ACC112 (cell line): ENCODE results near the gene PRKCD.

Source experiments
- H2AFZ ChIP-seq: fragments of 200-600 bp; sonication (generic); one replicate; pipeline ENCODE4 v1.6.0; 2017; ENCODE audit warnings: antibody characterized with exemption, low read length; ENCODE audit not compliant: unreplicated experiment
- H3K27ac ChIP-seq: fragments of 200-600 bp; sonication (generic); 2 replicates; pipeline ENCODE4 v1.5.1; 2014; ENCODE audit warnings: low read depth, mild to moderate bottlenecking, antibody characterized with exemption, low read length, moderate library complexity
- H3K27me3 ChIP-seq: fragments of 200-600 bp; sonication (generic); 2 replicates; pipeline ENCODE4 v1.6.1; 2014; ENCODE audit warnings: mild to moderate bottlenecking, antibody characterized with exemption, low read length, moderate library complexity, mixed read lengths; ENCODE audit not compliant: insufficient read depth
- H3K36me3 ChIP-seq: fragments of 200-600 bp; sonication (generic); 2 replicates; pipeline ENCODE4 v1.6.1; 2016; ENCODE audit warnings: mild to moderate bottlenecking, antibody characterized with exemption, low read length, moderate library complexity, mixed read lengths; ENCODE audit not compliant: insufficient read depth
- H3K4me1 ChIP-seq: fragments of 200-600 bp; sonication (generic); one replicate; pipeline ENCODE4 v1.6.1; 2016; ENCODE audit warnings: low read length, mixed read lengths; ENCODE audit not compliant: insufficient read depth, unreplicated experiment, control insufficient read depth
- H3K4me3 ChIP-seq: fragments of 200-600 bp; sonication (generic); 2 replicates; pipeline ENCODE4 v1.5.1; 2014; ENCODE audit warnings: mild to moderate bottlenecking, low read depth, low read length
- H3K79me2 ChIP-seq: fragments of 200-600 bp; sonication (generic); one replicate; pipeline ENCODE4 v1.6.0; 2016; ENCODE audit warnings: low read length; ENCODE audit not compliant: control insufficient read depth, unreplicated experiment, insufficient read depth

Gene PRKCD

DNA sequence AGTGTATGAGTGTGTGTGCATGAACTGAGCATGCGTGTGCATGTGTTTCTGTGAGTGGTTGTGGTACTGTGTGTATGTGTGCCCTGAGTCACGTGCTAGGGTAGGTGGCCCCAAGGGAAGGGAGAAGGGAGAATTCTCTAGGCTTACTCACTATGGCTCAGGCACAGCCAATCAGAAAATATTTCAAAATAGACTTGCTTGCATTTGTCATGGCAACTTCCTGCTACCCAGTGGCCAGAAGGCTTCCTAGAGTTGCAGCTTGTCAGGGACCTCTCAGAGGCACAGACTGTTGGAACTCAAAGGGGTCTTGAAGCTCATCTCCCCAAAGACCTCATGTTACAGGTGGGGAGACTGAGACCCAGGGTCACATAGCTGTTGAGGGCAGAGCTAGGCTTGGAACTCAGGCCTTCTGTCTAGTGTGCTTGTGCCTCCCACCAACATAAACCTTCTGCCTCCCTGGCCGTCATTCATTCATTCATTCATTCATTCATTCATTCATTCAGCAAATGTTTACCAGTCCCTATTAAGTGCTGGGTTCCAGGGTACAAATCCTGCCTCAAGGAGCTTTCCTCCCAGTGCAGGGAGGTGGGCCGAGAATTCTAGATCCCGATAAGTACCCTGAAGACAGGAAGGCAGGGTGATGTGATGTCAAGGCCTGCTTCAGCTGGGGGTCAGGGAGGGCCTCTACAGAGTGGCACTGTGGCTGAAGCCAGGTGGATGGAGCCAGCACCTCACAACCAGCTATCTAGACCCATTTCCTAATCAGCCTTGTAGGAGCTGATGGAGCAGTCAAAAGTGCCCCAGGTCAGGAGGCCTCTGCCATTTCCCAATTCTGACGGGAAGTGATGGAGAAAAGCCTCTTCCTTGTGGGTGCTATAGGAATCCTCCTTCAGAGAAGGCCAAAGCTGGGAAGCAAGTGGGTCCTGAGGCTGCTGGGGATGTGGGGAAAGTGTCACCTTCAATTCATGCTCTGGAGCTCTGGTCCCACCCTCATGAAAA lies 19.9 kb upstream of the PRKCD start:
- Histone ChIP-seq H2AFZ (peak overlapping the region; percentile 30), H3K27me3 (no peaks in the 10 kb centered on the region), H3K79me2 (no peaks in the 10 kb centered on the region), H3K4me1 (peaks cover 18% of the 10 kb centered on the region), H3K27ac (no peak overlapping the region), H3K4me3 (no peak overlapping the region), H3K36me3 (no peaks in the 10 kb centered on the region)

- no peak overlapping the region for H3K27ac ChIP-seq
Measured at GRCh38 chr3:53142986-53143385, 18.0 kb upstream of the PRKCD start.

DNA sequence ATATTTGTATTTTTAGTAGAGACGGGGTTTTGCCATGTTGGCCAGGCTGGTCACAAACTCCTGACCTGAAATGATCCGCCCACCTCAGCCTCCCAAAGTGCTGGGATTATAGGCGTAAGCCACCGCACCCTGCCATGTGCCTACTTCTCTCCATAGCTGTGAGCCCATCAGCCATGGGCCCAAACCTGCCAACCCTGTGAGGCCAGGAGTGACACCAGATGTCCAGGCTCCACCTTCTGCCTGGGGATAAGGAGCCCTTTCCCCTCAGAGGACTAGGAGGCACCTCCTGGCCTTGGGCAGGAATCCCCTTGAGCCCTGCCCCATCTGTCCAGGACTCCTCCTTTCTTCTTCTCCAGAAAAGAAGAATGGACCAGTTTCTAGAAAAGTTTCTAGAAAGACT lies 16.6 kb upstream of the PRKCD start:
- Histone ChIP-seq H2AFZ (no peak overlapping the region), H3K36me3 (no peaks in the 10 kb centered on the region), H3K79me2 (no peaks in the 10 kb centered on the region), H3K27ac (no peak overlapping the region), H3K4me3 (no peak overlapping the region), H3K4me1 (peaks cover 18% of the 10 kb centered on the region), H3K27me3 (no peaks in the 10 kb centered on the region)

More at GRCh38 chr3:53142986-53143385, 18.0 kb upstream of the PRKCD start:
- Histone ChIP-seq H3K4me3 (no peak overlapping the region), H2AFZ (no peak overlapping the region), H3K27me3 (no peaks in the 10 kb centered on the region), H3K36me3 (no peaks in the 10 kb centered on the region), H3K4me1 (peaks cover 18% of the 10 kb centered on the region), H3K79me2 (no peaks in the 10 kb centered on the region)

DNA sequence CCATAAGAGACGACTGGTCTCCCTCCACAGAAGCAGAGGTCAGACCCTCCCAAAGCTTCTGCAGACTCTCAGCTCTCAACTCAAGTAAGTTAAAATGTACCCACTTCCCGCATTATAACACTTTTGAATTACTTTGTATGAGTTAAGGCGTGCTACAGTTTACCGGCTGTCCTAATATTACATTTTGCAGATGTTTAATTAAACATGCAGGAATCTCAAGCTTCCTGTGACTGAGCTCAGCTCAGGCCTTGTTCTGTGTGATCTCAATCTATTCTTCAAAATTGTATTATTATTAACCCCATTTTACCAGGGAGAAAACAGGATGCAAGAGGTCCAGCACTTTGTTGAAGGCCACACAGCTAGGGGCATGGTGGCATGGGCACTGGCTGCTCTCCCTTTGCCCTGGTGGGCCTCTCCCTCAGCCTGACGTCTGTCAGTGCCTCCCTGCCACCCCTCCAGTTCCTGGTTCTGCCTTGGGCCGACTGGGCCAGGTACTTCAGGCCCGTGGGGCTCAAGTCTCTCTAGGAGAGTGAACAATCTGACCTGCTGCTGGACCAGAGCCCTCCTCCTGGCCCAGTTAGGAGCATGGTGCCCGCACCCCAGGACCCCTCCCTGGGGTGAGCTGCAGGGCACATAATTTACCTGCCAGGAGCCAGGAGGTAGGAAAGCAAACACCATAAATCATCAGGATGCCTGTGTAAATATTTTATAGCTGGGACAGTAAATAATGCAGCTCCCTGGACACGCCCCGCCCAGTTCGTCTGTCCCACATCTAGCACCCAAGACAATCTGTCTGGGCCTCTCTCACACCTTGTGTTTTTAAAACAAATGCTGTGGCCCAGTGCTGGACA lies 15.9 kb upstream of the PRKCD start:
- Histone ChIP-seq H3K79me2 (no peaks in the 10 kb centered on the region), H3K27ac (no peak overlapping the region), H3K4me3 (no peak overlapping the region), H3K27me3 (no peaks in the 10 kb centered on the region), H2AFZ (no peak overlapping the region), H3K4me1 (peaks cover 19% of the 10 kb centered on the region), H3K36me3 (no peaks in the 10 kb centered on the region)

- Histone ChIP-seq H2AFZ (no peak overlapping the region), H3K4me3 (no peak overlapping the region), H3K27me3 (no peaks in the 10 kb centered on the region), H3K27ac (no peak overlapping the region), H3K4me1 (peaks cover 19% of the 10 kb centered on the region), H3K36me3 (no peaks in the 10 kb centered on the region), H3K79me2 (no peaks in the 10 kb centered on the region)
Measured at GRCh38 chr3:53145713-53146080, 15.3 kb upstream of the PRKCD start.

GRCh38 chr3:53146319-53146891 lies 14.6 kb upstream of the PRKCD start:
- Histone ChIP-seq H3K79me2 (no peaks in the 10 kb centered on the region), H3K4me3 (no peak overlapping the region), H3K4me1 (peaks cover 15% of the 10 kb centered on the region), H2AFZ (no peak overlapping the region), H3K36me3 (no peaks in the 10 kb centered on the region), H3K27ac (no peak overlapping the region), H3K27me3 (no peaks in the 10 kb centered on the region)

GRCh38 chr3:53147151-53147902 lies 13.7 kb upstream of the PRKCD start:
- Histone ChIP-seq H3K27ac (no peak overlapping the region), H3K27me3 (no peaks in the 10 kb centered on the region), H3K79me2 (no peaks in the 10 kb centered on the region), H3K4me1 (peaks cover 14% of the 10 kb centered on the region), H3K36me3 (no peaks in the 10 kb centered on the region), H2AFZ (no peak overlapping the region), H3K4me3 (no peak overlapping the region)

DNA sequence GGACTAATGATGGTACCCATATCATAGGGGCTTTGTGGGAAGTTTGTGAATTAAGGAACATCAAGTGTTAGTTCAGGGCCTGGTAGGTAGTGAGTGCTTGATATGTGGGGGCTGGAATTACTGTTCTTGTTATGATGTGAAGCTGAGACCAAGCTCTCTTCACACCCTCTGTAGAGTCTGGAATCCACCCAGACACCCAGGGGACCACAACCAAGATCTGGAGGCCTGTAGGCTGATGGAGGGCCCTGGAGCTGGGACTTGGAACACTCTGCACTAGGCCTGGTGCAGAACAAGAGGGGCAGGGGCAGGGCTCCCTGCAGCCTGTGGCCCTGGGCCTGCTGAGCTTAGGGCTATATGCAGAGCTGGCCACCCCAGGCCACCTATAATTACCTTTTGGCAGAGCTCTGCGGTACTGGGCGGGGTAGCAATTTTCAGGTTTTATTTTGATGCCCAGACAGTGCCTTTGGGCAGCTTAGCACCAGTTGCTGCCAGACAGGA lies 13.1 kb upstream of the PRKCD start:
- H3K79me2 ChIP-seq = no peaks in the 10 kb centered on the region
- H3K27ac ChIP-seq = no peak overlapping the region
- no peaks in the 10 kb centered on the region for H3K27me3 ChIP-seq
- H3K4me1 ChIP-seq = peaks cover 14% of the 10 kb centered on the region
- no peak overlapping the region for H3K4me3 ChIP-seq
- no peak overlapping the region for H2AFZ ChIP-seq
- H3K36me3 ChIP-seq = no peaks in the 10 kb centered on the region

DNA sequence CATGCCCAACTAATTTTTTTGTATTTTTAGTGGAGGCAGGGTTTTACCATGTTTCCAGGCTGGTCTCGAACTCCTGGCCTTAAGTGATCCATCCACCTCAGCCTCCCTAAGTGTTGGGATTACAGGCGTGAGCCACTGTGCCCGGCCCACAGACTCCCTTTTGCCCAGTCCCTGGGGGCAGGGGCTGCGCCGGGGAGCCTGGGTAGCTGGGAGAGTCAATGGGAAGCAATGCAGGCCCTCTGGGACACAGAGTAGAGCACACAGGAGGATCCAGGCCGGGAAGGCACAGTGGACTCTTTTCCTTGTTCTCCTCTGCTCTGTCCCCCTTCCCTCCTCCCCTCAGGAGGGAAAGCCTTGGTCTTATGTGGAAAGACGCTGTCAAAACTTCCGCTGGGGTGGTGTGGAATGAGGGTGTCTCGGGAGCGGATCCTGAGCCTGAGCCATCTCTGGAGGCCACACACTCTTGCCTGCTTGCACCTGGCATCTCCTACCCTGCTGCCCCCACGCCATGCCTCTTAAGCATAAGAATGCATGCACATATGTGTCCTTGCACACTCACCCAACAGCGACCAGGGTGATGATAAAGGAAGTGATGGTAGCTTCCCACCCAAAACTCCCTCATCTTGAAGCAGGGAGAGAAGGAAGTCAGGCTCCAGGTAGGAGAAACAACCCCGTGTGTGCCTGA lies 11.9 kb upstream of the PRKCD start:
- no peak overlapping the region for H3K4me3 ChIP-seq
- H3K36me3 ChIP-seq = no peaks in the 10 kb centered on the region
- H3K27me3 ChIP-seq = no peaks in the 10 kb centered on the region
- H3K79me2 ChIP-seq = no peaks in the 10 kb centered on the region
- H3K27ac ChIP-seq = no peak overlapping the region
- no peak overlapping the region for H2AFZ ChIP-seq
- peaks cover 14% of the 10 kb centered on the region for H3K4me1 ChIP-seq
